ENCODE results near the gene ARGLU1. TPM values are rescaled to one million over a fixed set of nuclear protein-coding genes. Genes with fewer than 3 reads are reported as not detected.

The ARGLU1 gene
- total RNA-seq, 1 experiment from 2014 or later = 96.9 TPM

DNA sequence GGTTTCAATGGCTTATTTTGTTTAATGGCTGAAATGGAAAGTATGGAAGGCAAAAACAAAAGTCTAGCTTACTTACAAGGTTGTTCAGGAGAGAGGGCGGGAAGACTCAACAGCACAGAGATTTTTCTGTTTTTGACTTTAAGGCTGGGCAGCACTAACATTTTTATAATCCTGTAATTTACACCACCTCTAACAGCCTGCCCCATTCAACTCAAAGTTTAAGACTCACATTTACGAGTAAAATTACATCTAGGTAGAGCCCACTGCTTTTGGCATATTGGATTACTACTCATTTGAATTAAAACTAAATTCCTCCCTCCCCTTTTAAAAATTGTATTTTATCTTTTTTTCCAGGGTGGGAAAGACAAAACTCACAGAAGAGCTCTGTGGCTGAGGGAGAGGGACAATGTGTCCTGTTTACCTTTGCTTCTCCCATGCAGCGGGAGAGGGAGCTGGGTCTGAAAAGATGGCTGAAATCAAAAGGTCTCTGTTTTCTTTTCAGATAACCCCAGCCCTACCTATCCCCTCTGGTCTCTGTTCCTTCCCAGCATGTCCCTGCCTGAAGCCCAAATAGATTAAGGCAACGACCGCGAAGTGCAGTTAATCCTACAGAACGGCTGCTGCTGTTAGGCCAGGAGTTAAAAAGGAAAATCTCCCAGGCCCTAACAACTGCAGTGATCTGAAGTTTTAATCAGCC lies 39.1 kb downstream of the ARGLU1 start:
- Mint-ChIP-seq H3K9me3 (no peaks in the 10 kb centered on the region; a peak in 1 of 5 replicates), H3K36me3 (ENCODE audit: insufficient read depth in 1 of 3, low read depth in 3 of 3) (no peaks in the 10 kb centered on the region), H3K4me3 (peak overlapping the region in 1 of 2 experiments; percentile 8; a peak in 2 of 5 replicates), H3K27ac (peak overlapping the region; percentile 24 to 82 (median 25); a peak in 4 of 7 replicates), H3K4me1 (peaks cover 82 to 85% of the 10 kb centered on the region in 2 experiments), H3K27me3 (ENCODE audit: low read depth) (peaks cover 36% of the 10 kb centered on the region)
- no peaks in the 10 kb centered on the region for H3K9me3 ChIP-seq (ENCODE audit: control insufficient read depth, low read depth, low read length)
- H3K27ac ChIP-seq (ENCODE audit: insufficient read length, low read depth, low read length) = no peak overlapping the region
- no peak overlapping the region for H2AK5ac ChIP-seq (ENCODE audit: insufficient read length, low read length)
- no peak overlapping the region for H3T11ph ChIP-seq (ENCODE audit: low read length)
- H3K18ac ChIP-seq (ENCODE audit: insufficient read length, low read depth, low read length) = no peak overlapping the region
- H4K5ac ChIP-seq (ENCODE audit: insufficient read length, low read depth, low read length) = no peak overlapping the region
- no peak overlapping the region for H3K23ac ChIP-seq (ENCODE audit: insufficient read length, low read depth, low read length)
- H3K4me2 ChIP-seq (ENCODE audit: insufficient read depth, insufficient read length, low read length) = no peak overlapping the region
- no peaks in the 10 kb centered on the region for H3K79me1 ChIP-seq (ENCODE audit: insufficient read depth, low read depth, low read length, poor library complexity, severe bottlenecking)
- H3K4ac ChIP-seq (ENCODE audit: low read depth, low read length) = no peak overlapping the region
- no peak overlapping the region for H2AFZ ChIP-seq (ENCODE audit: low read length)
- no peaks in the 10 kb centered on the region for H4K20me1 ChIP-seq (ENCODE audit: control insufficient read depth, insufficient read depth, insufficient read length)
- peaks cover 8% of the 10 kb centered on the region for H3K23me2 ChIP-seq (ENCODE audit: insufficient read length, low read depth, low read length, poor library complexity, severe bottlenecking)
- H2BK5ac ChIP-seq (ENCODE audit: insufficient read length, low read length) = no peak overlapping the region
- H3K56ac ChIP-seq (ENCODE audit: insufficient read length, low read depth, low read length) = no peak overlapping the region
- H4K91ac ChIP-seq (ENCODE audit: insufficient read length, low read depth, low read length) = no peak overlapping the region
- no peak for DNase-seq
- no peak overlapping the region for H2BK12ac ChIP-seq (ENCODE audit: insufficient read length, low read depth, low read length)
- TF ChIP-seq, protein P1, sequence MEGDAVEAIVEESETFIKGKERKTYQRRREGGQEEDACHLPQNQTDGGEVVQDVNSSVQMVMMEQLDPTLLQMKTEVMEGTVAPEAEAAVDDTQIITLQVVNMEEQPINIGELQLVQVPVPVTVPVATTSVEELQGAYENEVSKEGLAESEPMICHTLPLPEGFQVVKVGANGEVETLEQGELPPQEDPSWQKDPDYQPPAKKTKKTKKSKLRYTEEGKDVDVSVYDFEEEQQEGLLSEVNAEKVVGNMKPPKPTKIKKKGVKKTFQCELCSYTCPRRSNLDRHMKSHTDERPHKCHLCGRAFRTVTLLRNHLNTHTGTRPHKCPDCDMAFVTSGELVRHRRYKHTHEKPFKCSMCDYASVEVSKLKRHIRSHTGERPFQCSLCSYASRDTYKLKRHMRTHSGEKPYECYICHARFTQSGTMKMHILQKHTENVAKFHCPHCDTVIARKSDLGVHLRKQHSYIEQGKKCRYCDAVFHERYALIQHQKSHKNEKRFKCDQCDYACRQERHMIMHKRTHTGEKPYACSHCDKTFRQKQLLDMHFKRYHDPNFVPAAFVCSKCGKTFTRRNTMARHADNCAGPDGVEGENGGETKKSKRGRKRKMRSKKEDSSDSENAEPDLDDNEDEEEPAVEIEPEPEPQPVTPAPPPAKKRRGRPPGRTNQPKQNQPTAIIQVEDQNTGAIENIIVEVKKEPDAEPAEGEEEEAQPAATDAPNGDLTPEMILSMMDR (conservative IDR thresholded peaks at IDR 0.05) = no peak
- peaks cover 7% of the 10 kb centered on the region; the same call in 1 of the 2 replicates for H3K79me2 ChIP-seq (ENCODE audit: insufficient read depth, low read length)
- H2BK120ac ChIP-seq (ENCODE audit: low read depth, low read length, poor library complexity, severe bottlenecking) = peak overlapping the region; percentile 63
- no peak overlapping the region for H3K14ac ChIP-seq (ENCODE audit: insufficient read depth, low read length)
- H4K8ac ChIP-seq (replicated peaks; ENCODE audit: insufficient read length, low read depth, low read length) = no peak overlapping the region
- H3K27me3 ChIP-seq (ENCODE audit: insufficient read depth, low read length) = peaks cover 4% of the 10 kb centered on the region; the same call in 1 of the 2 replicates
- no peak overlapping the region for H2BK20ac ChIP-seq (ENCODE audit: low read depth, low read length, poor library complexity, severe bottlenecking)
- H3K4me1 ChIP-seq (ENCODE audit: insufficient read depth, low read length) = peaks cover 31% of the 10 kb centered on the region
- WGBS (ENCODE audit: extremely low coverage, insufficient read length, low lambda C conversion rate) = no CpG with 5 or more reads among the region's 7 CpGs
- H2BK15ac ChIP-seq (ENCODE audit: low read depth, low read length) = no peak overlapping the region
- no peak overlapping the region for H3K9ac ChIP-seq (ENCODE audit: extremely low read depth, insufficient read length, low read length)
